Suprapubic skin (tissue), 3 donors: ENCODE results near the gene KRTAP5-10.

Experiments used
- POLR2AphosphoS5 ChIP-seq, 3 donors: sonication (generic); formaldehyde crosslinking; IDR thresholded peaks; one replicate each; pipeline ENCODE4 v1.6.1; 2017; ENCODE audit warnings: antibody characterized with exemption in 3 of 3
- TF ChIP-seq, protein P1 (sequence below), 2 donors: fragments of 200-600 bp in 1 of 2; fragments of 450-650 bp in 1 of 2; sonication (generic) in 1 of 2; IDR thresholded peaks; one replicate each; pipeline ENCODE4 v1.5.1; 2016 to 2019; ENCODE audit warnings: antibody characterized with exemption in 2 of 2, mild to moderate bottlenecking in 1 of 2, moderate library complexity in 1 of 2

- TF ChIP-seq POLR2AphosphoS5 (IDR thresholded peaks at IDR 0.05) = no peak
- TF ChIP-seq, protein P1, sequence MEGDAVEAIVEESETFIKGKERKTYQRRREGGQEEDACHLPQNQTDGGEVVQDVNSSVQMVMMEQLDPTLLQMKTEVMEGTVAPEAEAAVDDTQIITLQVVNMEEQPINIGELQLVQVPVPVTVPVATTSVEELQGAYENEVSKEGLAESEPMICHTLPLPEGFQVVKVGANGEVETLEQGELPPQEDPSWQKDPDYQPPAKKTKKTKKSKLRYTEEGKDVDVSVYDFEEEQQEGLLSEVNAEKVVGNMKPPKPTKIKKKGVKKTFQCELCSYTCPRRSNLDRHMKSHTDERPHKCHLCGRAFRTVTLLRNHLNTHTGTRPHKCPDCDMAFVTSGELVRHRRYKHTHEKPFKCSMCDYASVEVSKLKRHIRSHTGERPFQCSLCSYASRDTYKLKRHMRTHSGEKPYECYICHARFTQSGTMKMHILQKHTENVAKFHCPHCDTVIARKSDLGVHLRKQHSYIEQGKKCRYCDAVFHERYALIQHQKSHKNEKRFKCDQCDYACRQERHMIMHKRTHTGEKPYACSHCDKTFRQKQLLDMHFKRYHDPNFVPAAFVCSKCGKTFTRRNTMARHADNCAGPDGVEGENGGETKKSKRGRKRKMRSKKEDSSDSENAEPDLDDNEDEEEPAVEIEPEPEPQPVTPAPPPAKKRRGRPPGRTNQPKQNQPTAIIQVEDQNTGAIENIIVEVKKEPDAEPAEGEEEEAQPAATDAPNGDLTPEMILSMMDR (IDR thresholded peaks at IDR 0.05) = no peak
Measured at GRCh38 chr11:71563406-71563805, 2.0 kb upstream of the KRTAP5-10 start.
